ENCODE results near the gene PPP1CC. TPM values are rescaled to one million over a fixed set of nuclear protein-coding genes. Genes with fewer than 3 reads are reported as not detected.

Gene PPP1CC
- total RNA-seq, 1 donor from 2014 or later: 193 TPM

DNA sequence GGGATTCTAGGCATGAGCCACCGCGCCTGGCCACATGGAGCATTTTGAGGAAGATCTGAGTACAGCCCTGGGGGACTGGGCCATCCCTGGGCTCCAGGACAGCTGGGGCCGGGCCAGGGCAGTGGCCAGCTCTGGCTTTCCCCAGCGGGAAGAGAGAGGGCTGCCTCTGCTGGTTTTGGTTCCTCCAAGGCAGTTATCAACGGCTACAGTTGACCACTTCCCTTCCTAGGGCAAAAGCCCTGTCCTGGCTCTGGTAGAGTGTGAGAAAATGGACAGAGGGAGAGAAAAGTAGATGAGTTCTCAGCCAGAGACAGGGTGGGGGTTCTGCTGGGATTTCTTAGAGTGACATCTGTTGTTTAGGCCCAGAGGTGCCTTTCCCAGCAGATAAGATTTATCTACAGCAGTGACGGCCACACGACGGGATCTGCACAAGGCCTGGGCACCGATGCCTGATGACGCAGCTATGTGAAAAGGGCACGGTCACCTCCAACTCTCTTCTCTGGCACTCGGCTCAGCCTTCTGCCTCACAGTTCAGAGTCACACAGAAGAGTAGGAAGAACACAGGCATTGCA is 48.3 kb downstream of the PPP1CC start:
- ATAC-seq: peak; percentile 58
- intact Hi-C loops (cut with micrococcal nuclease): no loop called here
- peak; percentile 68 for DNase-seq

DNA sequence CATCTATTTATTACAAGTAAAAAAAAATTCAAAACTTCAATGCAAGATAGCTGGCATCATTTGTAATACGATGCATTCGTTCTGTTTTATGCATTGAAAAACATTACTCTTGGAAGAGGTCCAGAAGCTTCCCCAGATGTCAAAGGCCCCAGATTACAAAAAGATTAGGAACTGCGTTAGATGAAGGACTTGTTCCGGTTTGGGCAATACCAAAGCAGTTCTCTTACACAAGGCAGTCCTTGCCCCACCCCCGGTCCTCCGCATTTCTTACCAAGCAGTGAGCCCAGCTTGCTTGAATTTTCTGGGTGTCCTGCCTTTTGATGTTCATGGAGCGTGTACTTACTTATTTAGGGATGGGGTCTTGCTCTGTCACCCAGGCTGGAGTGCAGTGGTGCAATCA is 49.0 kb downstream of the PPP1CC start:
- ATAC-seq (no peak), DNase-seq (peak; percentile 61)
- intact Hi-C loops (cut with micrococcal nuclease): no loop called here

DNA sequence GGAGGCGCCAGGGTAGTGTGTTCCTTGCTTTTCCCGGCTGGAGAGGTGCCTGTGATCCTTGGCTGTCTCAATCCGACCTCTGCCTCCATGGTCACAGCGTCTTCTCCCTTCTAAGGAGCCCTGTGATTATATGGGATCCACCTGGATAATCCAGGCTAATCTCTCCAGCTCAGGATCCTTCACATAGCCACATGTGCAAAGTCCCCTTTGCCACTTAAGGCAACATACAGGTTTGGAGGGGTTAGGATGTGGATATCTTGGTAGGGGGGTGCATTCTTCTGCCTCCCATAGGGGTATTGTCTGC is 52.6 kb downstream of the PPP1CC start:
- no peak for DNase-seq
- no peak for ATAC-seq
- intact Hi-C loops (cut with micrococcal nuclease): no loop called here

DNA sequence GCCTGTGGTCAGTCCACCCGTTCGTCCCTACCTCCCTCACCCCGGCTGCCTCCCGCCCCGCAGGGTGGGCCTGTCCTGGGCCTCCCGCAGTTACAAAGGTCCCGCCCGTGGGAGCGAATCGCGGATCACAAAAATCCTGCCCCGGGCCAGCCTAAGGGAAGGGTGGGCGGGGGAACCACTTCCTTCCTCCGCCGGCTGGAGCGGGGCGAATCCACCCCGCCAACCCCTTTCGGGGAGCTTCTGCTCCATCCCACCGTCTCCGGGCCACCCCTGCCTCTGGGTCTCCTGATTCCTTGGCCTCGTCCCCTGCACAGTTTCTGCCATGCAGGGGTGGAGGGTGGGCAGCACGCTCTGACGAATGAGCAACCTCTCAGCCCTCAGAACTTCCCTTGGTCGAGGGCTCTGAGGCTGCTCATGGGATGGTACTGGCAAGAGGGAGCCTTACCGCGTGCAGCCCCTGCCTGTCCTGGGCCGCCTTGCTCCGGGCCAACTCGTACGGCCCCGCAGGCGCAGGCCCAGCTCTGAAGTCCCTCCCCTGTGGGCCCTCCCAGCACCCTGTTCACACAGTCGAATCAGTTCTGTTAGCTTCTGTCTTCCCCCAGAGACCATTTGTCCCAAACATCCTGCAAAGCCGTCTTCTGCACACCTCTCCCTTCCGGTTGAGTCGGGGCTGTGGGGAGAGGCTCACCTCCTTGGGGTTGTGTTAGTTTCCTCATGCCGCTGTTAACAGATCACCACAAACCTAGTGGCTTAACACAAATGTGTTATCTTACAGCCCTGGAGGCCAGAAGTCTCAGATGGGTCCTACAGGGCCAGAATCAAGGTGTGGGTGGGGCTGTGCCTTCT is 53.2 kb downstream of the PPP1CC start:
- DNase-seq (peak; percentile 76), ATAC-seq (peak; percentile 79)
- intact Hi-C loops (cut with micrococcal nuclease): no loop called here

DNA sequence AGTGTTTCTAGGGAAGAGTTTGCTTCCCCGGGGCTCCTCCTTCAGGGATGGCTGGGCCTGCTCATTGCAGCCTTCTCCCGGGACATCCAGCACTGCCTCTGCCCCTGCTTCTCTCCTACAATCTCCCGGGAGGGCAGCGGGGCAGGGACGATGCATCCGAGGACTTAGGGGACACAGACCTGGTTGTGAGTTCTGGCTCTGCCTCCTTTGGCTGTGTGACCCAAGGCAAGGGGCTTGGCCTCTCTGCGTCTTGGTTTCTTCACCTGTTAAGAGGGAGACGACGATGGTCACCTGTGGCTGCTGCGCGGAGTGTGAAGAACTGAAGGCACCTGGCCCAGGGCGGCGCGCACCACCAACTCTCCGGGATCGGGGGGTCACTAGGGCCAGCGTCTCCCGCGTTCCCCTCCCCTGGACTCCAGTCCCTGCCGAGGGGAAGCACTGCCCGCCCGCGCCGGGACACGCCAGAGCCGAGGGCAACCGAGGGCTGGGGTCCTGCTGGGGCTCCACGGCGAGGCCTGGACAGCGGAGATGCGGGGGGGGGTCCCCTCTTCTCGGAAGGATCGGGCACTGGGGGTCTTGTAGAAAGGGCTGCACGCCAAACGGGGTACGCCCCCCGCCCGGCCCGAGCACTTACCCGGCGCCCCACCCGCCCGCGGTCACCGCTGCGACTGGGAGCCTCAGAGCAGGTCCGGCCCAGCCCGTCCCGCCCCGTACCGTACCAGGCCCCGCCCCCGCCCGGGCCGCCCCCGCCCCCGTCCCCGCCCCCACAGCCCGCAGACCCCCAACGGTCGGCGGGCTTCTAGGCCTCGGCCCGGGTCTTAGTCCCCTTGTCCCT is 54.0 kb downstream of the PPP1CC start, which contains the start of gene HVCN1:
HVCN1 (minus strand) TSS at position 670 of the 835 bp plus-strand sequence. CDS start 5,870 bp downstream, outside the sequence.
- ATAC-seq (peak; percentile 94), DNase-seq (peak; percentile 79)
- intact Hi-C loops (cut with micrococcal nuclease): no loop called here

DNA sequence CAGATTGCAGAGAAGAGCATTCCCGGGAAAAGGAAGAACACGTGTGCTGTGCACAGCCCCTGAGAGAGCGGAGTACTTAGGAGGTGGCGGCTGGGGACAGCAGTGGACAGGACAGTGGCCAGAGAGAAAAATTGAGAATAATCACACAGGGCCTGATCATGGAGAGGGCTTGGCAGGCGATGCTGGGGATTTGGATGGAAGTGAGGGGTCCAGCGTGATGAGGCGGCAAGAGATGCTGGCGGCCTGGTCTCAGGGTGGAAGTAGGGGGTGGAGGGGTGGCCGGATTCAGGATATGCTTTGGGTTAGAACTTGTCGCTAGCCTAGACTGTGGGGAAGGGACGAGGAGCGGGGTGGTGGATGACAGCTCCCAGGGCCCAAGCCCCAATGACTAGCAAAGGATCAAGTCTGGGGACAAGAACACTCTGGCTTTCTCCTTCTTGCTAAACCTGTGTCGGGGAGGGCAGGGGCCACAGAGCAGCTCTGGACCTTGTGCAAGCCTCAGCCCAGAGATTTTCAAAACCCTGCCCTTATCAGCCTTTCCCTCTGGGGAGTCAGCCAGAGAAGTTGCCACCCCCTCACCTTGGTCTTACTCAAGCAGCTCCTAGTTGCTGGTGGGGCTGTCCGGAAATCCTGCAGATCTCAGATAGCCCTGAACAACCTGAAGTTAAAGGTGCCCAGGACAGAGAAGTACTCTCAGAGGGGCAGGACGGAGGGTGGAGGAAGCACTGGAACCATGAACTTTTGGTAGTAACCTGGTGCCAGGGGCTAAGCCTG is 55.1 kb downstream of the PPP1CC start:
- intact Hi-C loops (cut with micrococcal nuclease): no loop called here
- ATAC-seq: no peak
- DNase-seq: no peak

DNA sequence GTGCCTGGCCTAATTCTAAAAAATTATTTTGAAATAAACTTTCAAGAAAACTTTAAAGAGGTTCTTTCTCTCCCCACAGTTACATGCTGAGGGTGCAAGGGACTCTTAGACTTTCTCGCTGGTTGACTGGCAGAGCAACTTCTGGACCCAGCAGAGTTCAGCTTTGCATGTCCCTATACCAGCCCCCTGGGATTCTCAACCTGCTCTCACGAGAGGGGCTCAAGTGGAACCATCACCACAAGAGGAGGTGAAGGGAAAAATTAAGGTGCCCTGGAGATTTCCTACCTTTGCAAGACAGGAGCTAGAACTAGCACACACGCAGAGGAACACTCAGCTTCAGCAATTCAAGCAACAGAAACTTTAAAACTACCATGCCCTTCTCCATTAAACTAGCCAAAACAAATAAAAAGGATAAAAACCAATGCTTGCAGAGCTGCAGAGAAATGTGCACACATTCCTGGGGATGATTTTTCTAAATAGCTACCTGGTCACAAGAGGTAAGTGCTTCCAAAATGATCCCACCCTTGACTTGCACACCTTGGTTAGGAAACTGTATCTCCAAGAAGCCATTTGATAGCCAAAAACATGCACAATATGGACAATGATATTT is 56.3 kb downstream of the PPP1CC start:
- ATAC-seq (no peak), DNase-seq (no peak)
- intact Hi-C loops (cut with micrococcal nuclease): no loop called here

DNA sequence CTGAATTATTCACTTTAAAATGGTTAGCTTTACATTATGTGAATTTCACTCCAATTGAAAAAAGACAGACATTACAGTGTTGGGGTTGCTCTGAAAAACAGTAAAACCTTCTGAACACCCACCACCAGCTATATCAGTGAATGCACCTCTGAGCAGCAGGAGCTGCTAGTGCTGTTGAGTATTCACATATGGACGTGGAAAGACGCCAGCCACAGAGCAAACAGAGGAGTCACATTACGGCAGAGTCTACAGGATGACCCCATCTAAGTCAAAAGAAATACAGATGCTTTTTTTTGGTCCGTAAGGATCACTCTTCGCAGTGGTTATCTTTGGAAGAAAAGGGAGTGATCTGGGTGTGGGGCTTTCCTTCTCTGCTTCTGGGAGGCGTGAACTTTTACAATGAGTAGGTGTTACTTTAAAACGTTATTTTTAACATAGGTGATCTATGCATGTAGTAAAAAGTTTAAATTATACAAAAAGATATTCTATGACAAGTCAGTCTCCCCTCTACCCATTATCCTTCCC is 58.3 kb downstream of the PPP1CC start:
- intact Hi-C loops (cut with micrococcal nuclease): no loop called here
- DNase-seq (no peak), ATAC-seq (no peak)

DNA sequence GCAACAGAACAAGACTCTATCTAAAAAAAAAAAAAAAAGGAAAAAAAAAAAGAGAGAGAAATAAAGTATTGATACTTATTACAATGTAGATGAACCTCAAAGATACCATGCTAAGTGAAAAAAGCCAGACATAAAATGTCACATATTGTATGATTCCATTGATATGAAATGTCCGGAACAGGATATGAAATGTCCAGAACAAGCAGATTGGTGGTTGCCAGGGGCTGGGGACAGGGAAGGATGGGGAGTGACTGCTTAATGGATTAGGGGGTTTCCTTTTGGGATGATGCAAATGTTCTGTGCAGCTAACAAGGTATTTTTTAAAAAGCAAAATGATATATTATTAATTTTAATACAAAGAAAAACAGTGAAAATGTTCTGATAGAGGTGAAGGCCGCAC is 58.8 kb downstream of the PPP1CC start:
- ATAC-seq (no peak), DNase-seq (no peak)
- intact Hi-C loops (cut with micrococcal nuclease): no loop called here

DNA sequence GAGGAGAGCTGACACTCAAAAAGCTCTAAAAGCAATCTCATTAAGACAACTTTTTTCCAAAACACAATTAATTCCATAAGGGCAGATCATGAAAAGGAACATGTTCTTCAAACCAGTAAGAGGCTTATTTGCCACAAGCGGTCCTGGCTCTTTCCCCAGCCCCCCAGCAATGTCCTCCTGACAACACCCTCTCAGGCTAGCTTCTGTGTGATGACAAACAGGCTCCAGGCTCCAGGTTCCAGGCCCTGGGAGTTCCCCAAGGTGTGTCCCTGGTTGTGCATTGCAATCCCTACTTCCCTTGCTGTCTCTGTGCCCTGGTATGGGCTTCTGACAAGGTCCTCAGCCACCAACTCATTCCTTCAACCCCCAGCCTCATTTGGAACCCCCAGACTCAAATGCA is 62.7 kb downstream of the PPP1CC start:
- DNase-seq (no peak), ATAC-seq (no peak)
- intact Hi-C loops (cut with micrococcal nuclease): no loop called here

DNA sequence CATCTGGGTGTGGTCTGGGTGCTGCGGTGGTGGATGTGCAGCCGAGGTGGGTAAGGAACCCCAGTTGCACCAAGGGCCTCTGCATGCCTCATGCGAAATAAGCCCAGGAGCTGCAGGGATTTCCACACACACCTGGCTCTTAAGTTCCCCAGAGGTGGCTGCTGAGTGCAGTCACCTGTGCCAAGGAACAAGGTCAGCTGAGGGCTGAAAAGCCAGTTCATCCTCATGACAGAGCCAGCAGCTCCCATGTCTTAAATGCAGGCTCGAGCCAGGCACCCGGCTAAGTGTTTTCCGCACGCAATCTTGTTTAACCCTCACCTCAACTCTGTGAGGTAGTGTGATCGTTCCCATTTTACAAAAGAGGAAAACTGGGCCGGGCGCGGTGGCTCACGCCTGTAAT is 63.5 kb downstream of the PPP1CC start:
- ATAC-seq: no peak
- DNase-seq: no peak
- intact Hi-C loops (cut with micrococcal nuclease): no loop called here

DNA sequence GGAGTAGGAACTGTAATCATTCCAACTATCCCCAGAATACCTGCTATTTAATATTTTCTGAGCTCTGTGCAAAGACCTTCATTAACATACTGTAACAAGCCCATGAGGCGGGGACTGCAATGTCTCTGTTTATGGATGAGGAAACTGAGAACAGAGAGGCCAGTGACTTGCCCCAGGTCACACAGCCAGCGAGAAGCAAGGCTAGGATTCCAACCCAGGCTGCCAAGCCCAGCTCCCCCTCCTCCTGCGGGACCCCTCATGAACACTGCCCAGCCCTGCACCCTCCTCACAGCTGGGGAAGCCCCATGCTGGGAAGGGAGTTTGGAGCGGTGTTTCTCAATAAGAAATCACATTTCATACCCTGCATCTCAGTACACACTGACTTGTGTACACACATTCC is 64.7 kb downstream of the PPP1CC start:
- intact Hi-C loops (cut with micrococcal nuclease): no loop called here
- DNase-seq: no peak

DNA sequence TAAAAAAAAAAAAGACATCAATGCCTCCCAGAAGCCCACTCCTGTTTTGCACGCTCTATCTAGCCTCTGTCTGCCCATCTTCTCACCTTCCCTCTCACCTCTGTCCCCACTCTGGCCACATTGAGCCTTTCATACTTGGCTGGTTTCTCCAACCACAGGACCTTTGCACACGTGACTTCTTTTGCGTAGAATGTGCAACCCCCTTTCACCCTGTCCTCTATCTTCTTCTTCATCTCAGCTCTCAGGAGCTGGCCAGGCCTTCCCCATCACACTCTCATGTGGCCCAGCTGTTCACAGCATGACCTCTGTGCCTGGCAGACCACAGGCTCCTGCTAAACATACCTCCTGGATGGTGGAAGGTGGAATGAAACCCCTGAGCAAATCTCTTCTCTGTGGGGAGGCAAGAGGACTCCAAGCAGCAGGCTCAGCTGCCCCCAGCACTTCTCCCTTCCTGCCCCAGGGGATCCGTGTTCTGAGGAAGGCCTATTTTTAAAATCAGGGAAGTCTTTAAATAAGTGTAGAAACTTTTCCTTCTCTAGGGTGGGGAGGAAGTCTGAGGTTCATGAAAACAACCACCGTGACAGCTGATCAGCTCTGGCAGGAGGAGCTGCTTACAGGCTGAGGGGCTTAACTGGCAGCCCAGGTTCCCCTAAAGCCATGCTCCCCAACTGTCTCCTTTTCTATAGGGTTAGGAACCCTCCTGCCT is 65.3 kb downstream of the PPP1CC start:
- intact Hi-C loops (cut with micrococcal nuclease): no loop called here
- DNase-seq (no peak), ATAC-seq (peak; percentile 78)

More for the DNA sequence above, 64.7 kb downstream of the PPP1CC start:
- ATAC-seq: no peak

DNA sequence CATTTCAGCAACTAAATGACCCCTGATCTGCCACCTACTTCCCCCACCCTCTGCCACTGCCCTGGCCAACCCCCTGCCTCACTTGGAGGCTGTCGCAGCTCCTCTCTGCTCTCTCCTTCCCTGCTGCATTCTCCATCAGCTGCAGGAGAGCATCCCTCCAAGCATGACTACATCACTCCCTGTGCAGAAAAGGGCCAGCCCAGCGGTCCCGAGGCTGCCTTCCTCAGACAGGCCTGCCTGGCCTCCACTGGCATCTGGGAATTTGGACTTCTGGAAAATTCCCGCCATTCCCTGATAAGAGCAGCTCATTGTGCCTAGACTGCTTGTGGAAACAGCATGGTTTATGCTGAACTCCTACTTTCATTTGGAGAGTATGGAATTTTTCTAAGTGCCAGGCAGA is 66.5 kb downstream of the PPP1CC start:
- ATAC-seq (no peak), DNase-seq (no peak)
- intact Hi-C loops (cut with micrococcal nuclease): no loop called here

DNA sequence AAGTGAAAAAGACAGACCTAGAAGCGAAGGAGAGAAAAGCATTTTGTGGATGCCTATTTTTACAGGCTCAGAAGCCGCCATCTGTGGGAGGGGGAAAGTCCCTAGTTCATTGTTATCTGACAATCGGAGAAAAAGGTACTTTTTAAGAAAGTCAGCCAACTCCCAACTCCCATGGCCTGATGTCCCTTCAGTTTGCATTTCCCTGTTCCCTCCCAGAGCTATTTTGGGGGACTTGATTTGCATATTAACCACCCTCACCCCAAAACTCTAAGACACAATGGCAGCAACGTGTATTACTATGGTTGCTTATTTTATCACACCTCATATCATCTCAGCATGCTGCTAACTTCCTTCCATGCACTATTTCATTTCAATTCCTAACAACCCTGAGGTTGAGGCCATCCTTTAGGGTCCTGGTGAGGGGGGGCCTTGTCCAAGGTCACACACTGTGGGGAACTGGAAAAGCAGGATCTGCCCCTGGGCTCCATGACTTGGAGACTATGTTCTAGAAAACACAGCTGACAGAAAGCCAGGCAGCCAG is 72.5 kb downstream of the PPP1CC start:
- ATAC-seq (no peak), DNase-seq (no peak)

More for the DNA sequence above, 72.5 kb downstream of the PPP1CC start:
- intact Hi-C loops (cut with micrococcal nuclease): no loop called here

All from left ventricle myocardium superior (tissue), 1 donor.